PC-9 (cell line): ENCODE results near the gene CD59.

Experiments
- EZH2 ChIP-seq: fragments of 200-600 bp; sonication (generic); IDR thresholded peaks from 2 replicates; pipeline ENCODE4 v1.8.0; 2017; ENCODE audit warnings: antibody characterized with exemption, low read depth
- TF ChIP-seq, protein P1 (sequence below): fragments of 200-600 bp; sonication (generic); conservative IDR thresholded peaks from 2 replicates; pipeline ENCODE4 v1.6.1; 2017; ENCODE audit warnings: mixed run types, antibody characterized with exemption, mild to moderate bottlenecking, moderate library complexity

- TF ChIP-seq, protein P1, sequence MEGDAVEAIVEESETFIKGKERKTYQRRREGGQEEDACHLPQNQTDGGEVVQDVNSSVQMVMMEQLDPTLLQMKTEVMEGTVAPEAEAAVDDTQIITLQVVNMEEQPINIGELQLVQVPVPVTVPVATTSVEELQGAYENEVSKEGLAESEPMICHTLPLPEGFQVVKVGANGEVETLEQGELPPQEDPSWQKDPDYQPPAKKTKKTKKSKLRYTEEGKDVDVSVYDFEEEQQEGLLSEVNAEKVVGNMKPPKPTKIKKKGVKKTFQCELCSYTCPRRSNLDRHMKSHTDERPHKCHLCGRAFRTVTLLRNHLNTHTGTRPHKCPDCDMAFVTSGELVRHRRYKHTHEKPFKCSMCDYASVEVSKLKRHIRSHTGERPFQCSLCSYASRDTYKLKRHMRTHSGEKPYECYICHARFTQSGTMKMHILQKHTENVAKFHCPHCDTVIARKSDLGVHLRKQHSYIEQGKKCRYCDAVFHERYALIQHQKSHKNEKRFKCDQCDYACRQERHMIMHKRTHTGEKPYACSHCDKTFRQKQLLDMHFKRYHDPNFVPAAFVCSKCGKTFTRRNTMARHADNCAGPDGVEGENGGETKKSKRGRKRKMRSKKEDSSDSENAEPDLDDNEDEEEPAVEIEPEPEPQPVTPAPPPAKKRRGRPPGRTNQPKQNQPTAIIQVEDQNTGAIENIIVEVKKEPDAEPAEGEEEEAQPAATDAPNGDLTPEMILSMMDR, result no peak
- TF ChIP-seq EZH2, result no peak
Measured at GRCh38 chr11:33659370-33660139, 76.7 kb downstream of the CD59 start.
